NOMO-1 treated with DMSO at 0.1 percent for 48 hours (cell line): ENCODE measurements around the gene PALD1.

Experiments
- DNase-seq: peaks from one replicate; lab custom pipeline; 2025; ENCODE audit not compliant: unreplicated experiment; lab: John Stamatoyannopoulos, UW

Gene PALD1

GRCh38 chr10:70504521-70505358 lies 26.2 kb downstream of the PALD1 start:
- DNase-seq: no peak

GRCh38 chr10:70505908-70506307 lies 27.3 kb downstream of the PALD1 start:
- no peak for DNase-seq

GRCh38 chr10:70507966-70508365 lies 29.4 kb downstream of the PALD1 start:
- DNase-seq: no peak

GRCh38 chr10:70508912-70509756 lies 30.6 kb downstream of the PALD1 start:
- DNase-seq: no peak

DNA sequence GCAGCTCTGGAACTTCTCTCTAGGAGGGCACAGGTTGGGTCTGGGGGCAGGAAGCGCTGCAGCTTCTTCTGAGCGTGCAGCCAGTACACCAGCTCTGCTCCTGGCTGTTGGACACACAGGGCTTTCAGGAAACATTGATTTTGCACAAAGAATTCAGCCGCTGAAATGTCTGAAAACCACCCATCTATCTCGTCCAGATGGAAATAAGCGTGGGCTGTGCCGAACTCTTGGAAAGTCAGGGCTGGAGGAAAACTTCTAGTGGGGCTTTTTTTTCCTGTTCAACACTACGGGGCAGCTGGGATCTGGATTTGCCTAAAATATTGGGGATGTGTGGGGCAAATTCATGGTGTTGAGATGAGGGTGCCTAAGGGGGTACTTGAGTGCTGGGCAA lies 31.2 kb downstream of the PALD1 start:
- DNase-seq: no peak

- DNase-seq: no peak
These were observed 31.9 kb downstream of the PALD1 start for GRCh38 chr10:70510453-70510852.

GRCh38 chr10:70510904-70511303 lies 32.3 kb downstream of the PALD1 start:
- DNase-seq: no peak

GRCh38 chr10:70512149-70512639 lies 33.6 kb downstream of the PALD1 start:
- DNase-seq: no peak

DNA sequence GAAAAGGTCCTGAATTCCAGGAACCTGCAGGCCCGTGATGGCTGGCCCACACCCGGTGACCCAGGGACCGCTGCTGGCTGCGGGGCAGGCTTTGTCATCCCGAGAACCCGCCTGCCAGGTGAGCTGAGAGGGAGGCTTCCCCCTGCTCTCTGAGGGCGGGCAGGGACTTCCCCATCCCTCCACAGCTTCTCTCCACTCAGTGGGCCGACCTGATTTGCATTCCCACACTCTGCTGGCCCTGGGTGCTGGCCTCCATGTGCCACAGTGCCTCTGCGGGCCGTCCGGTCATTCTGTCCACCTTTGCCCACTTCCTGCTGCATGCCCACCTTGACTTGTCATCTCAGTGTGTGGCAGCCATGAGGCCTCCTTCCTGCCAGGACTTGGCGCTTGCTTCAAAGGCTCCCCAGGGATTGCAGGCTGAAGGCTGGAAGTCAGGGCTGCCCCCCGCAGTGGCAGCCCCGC lies 35.3 kb downstream of the PALD1 start:
- no peak for DNase-seq

DNA sequence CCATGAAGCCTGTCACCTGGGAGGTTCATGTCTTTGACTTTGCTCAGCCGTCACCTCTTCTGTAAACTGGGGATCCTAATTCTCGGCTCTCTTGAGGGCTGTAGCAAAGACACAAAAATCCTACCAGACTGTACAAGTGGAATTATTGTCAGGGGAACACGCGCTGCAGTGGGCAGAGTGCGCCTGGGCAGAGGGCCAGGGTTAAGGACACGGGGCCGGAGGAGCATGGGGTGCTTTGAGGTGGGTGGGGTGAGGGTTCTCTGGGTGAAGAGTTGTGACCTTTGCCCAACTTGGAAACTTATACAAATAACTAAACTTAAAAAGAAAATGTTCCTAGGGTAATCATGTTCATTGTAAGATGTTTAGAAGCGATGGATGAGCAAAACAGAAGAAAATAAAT lies 36.0 kb downstream of the PALD1 start:
- DNase-seq: no peak

GRCh38 chr10:70515035-70515667 lies 36.6 kb downstream of the PALD1 start:
- no peak for DNase-seq

- no peak for DNase-seq
These were observed 40.1 kb downstream of the PALD1 start for GRCh38 chr10:70518695-70519094.

DNA sequence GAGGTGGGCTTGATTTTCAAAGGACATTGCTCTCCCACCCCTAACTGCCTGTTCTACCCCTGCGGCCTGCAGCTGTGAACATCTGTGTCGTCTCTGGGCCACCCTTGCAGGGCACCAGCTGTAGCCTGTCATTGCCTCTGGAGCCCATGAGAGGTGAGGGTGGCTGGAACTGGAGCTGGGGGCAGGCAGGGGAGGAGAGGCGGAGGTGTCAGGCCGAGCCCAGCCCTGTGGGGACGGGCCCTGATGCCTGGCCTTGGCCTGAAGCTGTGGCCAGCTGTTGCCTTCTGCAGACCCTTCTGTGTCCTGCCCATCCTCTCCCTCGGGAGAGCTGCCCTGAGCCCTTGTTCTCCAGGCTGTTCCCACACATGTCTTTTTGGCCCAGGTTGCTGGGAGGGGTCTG lies 44.5 kb downstream of the PALD1 start:
- DNase-seq: no peak

- DNase-seq: no peak
These were observed 45.0 kb downstream of the PALD1 start for GRCh38 chr10:70523549-70523948.

DNA sequence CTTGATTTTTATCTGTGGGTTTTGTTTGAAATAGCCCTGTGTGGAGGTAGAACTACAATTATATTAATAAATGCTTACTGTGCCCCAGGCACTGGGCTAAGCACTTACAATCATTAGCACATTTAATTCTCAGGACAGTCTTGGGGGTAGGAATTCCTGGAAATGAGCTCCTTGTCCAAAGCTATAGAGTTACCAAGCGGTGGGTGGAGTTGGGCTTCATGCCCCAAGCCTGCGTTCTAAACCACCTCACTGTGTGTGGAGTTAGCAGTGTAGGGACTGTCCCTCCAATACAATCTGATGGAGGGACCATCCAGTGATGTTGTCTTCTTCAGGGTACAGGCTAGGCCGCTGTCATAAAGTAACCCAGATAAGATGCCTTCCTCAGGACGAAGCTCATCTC lies 49.7 kb downstream of the PALD1 start:
- DNase-seq: no peak

DNA sequence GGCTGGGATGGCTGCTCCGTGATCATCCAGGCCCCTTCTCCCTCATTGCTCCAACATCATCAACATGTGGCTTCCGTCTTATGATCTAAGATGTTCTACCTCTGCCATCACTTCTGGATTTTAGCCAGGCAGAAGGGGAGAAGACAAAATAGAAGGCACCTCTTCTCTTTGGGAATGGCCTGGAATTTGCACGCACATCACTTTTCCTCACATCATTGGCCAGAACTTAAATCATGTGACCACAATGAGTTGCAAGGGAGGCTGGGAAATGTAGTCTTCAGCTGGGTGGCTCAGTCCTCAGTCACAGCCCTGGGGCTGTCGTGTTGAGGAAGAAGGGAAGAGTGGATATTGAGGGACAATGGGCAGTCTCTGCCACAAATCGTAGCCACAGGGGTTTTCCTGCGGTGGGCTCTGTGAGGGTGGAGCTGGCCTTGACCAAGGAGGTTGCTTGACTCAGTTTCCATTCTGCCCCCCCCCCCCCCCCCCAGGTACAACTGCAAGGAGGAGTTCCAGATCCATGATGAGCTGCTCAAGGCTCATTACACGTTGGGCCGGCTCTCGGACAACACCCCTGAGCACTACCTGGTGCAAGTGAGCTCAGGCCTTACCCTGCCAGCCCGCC lies 50.3 kb downstream of the PALD1 start:
- no peak for DNase-seq

DNA sequence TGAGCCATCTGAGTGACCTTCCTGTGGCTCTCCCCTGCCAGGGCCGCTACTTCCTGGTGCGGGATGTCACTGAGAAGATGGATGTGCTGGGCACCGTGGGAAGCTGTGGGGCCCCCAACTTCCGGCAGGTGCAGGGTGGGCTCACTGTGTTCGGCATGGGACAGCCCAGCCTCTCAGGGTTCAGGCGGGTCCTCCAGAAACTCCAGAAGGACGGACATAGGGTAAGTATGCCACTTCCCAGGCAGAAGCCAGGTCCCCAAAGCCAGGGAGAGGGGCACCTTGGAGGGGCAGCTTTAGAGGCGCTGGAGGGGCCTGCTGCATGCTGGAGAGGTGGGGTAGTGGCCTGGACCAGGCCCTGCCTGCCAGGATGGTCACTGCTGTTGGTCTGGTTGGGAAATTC lies 51.3 kb downstream of the PALD1 start:
- DNase-seq: no peak

DNA sequence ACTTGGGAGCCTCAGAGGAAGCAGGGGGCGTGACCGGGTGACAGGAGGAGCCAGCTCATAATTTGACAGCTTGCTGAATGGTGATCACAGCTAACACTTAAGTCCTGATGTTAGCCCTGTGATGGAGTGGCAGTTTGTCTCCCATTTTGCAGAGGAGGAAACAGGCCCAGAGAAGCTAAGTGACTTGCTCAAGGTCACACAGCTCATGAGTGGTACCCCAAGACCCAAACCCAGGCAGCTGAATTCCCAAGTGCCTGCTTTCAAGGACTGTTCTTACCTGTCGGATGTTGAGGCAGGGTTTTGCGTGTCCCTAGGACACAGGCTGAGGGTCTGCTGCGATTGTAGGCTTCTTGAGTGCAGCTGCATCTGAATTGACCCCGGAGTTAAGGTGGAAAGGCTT lies 51.7 kb downstream of the PALD1 start:
- no peak for DNase-seq

GRCh38 chr10:70532554-70533188 lies 54.1 kb downstream of the PALD1 start:
- DNase-seq: no peak

DNA sequence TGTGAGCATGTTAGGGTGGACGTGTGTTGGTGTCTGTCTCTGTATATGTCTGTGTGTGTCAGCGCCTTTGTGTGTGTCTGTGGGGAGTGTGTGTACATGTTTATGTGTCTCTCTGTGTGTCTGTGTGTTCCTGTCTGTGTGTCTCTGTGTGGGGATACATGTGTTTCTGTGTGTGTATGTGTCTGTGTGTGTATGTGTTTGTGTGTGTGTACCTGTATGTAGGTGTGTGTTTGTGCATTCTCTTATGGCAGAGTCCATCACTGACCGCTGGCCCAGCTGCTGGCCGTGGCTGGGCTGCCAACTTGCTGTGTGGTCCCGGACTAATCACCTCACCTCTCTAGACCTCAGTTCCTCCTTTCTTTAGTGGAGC lies 54.6 kb downstream of the PALD1 start:
- DNase-seq: no peak

DNA sequence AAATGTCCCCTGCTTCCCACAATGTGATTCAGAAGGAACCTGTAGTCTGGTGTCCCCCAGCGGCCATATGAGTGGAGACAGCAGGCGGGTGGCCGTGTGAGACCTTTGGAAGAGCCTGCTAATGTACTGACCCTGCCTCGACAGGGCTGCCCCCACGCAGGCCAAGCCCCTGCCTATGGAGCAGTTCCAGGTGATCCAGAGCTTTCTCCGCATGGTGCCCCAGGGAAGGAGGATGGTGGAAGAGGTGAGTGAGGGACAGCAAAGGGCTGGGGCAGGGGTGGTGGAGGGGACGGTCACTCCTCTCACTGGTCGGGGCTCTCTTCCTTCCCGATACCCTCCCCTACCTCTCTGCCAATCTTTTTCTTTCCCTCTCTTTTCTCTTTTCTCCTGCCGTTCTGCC lies 55.7 kb downstream of the PALD1 start:
- no peak for DNase-seq
